ENCODE results near the gene CPT2. TPM values are rescaled to one million over a fixed set of nuclear protein-coding genes. Genes with fewer than 3 reads are reported as not detected.

The CPT2 gene
- total and polyA plus RNA-seq, 9 of the 15 experiments (the other 6 are each of a cell fraction or from before 2014, with no cell fraction given) = 7.6 to 25.1 (median 16.8) TPM

DNA sequence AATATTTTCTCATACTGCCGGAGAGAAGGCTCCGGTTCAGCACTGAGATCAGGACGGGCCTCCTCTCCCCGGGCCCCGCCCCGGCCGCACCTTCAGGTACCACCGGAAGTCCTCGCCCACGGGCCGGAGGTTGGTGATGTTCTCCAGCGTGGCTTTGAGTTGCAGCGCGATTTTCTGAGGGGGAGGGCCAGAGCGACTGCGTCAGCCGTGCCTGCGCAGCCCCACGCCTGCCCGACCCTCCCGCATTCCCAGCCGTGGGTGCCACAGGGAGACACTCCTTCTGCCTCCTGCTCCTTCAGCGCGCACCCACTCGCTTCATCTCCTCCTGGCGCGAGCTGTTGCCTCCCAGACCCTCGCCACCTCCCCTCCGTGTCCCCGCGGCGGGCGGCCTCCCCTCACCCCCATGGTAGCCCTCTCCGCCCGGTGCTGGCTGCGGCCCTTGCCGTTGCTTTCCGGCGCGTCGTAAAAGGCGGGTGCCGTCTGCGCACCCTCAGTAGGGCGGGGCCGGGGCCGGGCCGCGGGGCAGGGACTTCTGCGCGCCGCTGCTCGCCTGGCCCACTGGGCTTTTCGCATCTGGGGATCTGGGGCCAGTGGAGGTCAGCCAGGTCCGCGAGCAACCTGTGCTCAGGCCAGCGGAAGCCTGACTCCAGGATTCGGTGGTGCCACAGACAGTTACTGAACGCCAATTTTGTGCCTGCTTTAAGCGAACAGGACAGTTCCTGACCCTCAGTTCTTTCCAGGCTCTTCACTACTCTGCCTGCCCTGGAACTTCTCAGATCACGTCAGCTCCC is 23.7 kb downstream of the CPT2 start, which contains the start of gene CZIB (continued):
- TF ChIP-seq, protein P1, sequence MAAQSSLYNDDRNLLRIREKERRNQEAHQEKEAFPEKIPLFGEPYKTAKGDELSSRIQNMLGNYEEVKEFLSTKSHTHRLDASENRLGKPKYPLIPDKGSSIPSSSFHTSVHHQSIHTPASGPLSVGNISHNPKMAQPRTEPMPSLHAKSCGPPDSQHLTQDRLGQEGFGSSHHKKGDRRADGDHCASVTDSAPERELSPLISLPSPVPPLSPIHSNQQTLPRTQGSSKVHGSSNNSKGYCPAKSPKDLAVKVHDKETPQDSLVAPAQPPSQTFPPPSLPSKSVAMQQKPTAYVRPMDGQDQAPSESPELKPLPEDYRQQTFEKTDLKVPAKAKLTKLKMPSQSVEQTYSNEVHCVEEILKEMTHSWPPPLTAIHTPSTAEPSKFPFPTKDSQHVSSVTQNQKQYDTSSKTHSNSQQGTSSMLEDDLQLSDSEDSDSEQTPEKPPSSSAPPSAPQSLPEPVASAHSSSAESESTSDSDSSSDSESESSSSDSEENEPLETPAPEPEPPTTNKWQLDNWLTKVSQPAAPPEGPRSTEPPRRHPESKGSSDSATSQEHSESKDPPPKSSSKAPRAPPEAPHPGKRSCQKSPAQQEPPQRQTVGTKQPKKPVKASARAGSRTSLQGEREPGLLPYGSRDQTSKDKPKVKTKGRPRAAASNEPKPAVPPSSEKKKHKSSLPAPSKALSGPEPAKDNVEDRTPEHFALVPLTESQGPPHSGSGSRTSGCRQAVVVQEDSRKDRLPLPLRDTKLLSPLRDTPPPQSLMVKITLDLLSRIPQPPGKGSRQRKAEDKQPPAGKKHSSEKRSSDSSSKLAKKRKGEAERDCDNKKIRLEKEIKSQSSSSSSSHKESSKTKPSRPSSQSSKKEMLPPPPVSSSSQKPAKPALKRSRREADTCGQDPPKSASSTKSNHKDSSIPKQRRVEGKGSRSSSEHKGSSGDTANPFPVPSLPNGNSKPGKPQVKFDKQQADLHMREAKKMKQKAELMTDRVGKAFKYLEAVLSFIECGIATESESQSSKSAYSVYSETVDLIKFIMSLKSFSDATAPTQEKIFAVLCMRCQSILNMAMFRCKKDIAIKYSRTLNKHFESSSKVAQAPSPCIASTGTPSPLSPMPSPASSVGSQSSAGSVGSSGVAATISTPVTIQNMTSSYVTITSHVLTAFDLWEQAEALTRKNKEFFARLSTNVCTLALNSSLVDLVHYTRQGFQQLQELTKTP (IDR thresholded peaks at IDR 0.05; ENCODE audit: low read depth in 1 of 2, partially characterized antibody in 2 of 2) = no peak
- TF ChIP-seq TBP (optimal IDR thresholded peaks at IDR 0.05; ENCODE audit: low read depth, low read length) (peak; percentile 74), BMI1 (IDR thresholded peaks at IDR 0.05; ENCODE audit: low read length) (no peak), POLR2B (IDR thresholded peaks at IDR 0.05; ENCODE audit: low read depth, partially characterized antibody) (peak; percentile 99), SIN3A (IDR thresholded peaks at IDR 0.05; ENCODE audit: borderline replicate concordance in 2 of 2, control insufficient read depth in 1 of 2, low read depth in 2 of 2, low read length in 2 of 2) (peak in 1 of 2 experiments; percentile 67; a peak in 2 of 4 replicates), IFI16 (CRISPR knock-in tag; IDR thresholded peaks at IDR 0.05) (no peak), FOXM1 (IDR thresholded peaks at IDR 0.05; ENCODE audit: low read depth) (no peak), FOXM1 (CRISPR knock-in tag; IDR thresholded peaks at IDR 0.05; ENCODE audit: low read depth) (peak; percentile 75; the same call in 1 of the 2 replicates), KAT2B (IDR thresholded peaks at IDR 0.05; ENCODE audit: low read depth, low read length) (no peak), SMARCC2 (IDR thresholded peaks at IDR 0.05; ENCODE audit: low read depth) (no peak; the same call in 1 of the 2 replicates), RBM34 (IDR thresholded peaks at IDR 0.05; ENCODE audit: borderline replicate concordance, insufficient read depth, low read length) (no peak)
- TF ChIP-seq, protein P2, sequence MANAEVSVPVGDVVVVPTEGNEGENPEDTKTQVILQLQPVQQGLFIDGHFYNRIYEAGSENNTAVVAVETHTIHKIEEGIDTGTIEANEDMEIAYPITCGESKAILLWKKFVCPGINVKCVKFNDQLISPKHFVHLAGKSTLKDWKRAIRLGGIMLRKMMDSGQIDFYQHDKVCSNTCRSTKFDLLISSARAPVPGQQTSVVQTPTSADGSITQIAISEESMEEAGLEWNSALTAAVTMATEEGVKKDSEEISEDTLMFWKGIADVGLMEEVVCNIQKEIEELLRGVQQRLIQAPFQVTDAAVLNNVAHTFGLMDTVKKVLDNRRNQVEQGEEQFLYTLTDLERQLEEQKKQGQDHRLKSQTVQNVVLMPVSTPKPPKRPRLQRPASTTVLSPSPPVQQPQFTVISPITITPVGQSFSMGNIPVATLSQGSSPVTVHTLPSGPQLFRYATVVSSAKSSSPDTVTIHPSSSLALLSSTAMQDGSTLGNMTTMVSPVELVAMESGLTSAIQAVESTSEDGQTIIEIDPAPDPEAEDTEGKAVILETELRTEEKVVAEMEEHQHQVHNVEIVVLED (CRISPR knock-in tag; IDR thresholded peaks at IDR 0.05) = peak; percentile 86
- TF ChIP-seq, protein P3, sequence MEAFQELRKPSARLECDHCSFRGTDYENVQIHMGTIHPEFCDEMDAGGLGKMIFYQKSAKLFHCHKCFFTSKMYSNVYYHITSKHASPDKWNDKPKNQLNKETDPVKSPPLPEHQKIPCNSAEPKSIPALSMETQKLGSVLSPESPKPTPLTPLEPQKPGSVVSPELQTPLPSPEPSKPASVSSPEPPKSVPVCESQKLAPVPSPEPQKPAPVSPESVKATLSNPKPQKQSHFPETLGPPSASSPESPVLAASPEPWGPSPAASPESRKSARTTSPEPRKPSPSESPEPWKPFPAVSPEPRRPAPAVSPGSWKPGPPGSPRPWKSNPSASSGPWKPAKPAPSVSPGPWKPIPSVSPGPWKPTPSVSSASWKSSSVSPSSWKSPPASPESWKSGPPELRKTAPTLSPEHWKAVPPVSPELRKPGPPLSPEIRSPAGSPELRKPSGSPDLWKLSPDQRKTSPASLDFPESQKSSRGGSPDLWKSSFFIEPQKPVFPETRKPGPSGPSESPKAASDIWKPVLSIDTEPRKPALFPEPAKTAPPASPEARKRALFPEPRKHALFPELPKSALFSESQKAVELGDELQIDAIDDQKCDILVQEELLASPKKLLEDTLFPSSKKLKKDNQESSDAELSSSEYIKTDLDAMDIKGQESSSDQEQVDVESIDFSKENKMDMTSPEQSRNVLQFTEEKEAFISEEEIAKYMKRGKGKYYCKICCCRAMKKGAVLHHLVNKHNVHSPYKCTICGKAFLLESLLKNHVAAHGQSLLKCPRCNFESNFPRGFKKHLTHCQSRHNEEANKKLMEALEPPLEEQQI (IDR thresholded peaks at IDR 0.05) = no peak
- TF ChIP-seq, protein P4, sequence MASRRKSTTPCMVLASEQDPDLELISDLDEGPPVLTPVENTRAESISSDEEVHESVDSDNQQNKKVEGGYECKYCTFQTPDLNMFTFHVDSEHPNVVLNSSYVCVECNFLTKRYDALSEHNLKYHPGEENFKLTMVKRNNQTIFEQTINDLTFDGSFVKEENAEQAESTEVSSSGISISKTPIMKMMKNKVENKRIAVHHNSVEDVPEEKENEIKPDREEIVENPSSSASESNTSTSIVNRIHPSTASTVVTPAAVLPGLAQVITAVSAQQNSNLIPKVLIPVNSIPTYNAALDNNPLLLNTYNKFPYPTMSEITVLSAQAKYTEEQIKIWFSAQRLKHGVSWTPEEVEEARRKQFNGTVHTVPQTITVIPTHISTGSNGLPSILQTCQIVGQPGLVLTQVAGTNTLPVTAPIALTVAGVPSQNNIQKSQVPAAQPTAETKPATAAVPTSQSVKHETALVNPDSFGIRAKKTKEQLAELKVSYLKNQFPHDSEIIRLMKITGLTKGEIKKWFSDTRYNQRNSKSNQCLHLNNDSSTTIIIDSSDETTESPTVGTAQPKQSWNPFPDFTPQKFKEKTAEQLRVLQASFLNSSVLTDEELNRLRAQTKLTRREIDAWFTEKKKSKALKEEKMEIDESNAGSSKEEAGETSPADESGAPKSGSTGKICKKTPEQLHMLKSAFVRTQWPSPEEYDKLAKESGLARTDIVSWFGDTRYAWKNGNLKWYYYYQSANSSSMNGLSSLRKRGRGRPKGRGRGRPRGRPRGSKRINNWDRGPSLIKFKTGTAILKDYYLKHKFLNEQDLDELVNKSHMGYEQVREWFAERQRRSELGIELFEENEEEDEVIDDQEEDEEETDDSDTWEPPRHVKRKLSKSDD (conservative IDR thresholded peaks at IDR 0.05; ENCODE audit: low read length) = no peak
